Aorta (tissue), 4 donors: Measurements from ENCODE around the gene CD86. TPM values are rescaled to one million over a fixed set of nuclear protein-coding genes. Genes with fewer than 3 reads are reported as not detected.

Source experiments
- polyA plus RNA-seq, 2 donors: library from polyadenylated mRNA; stranded (reverse); fragments of 200-250 nt; gene quantifications; one replicate each; pipeline ENCODE4 v1.2.3, GENCODE V29; 2013
- total RNA-seq, 2 donors: library from RNA; stranded (reverse); fragmentation: NEBNext Ultra II Directional; extraction: Animal tissue kit (Norgen Biotek cat#: 25700); gene quantifications; one replicate each; pipeline ENCODE4 v1.2.1, GENCODE V29; 2021
- donor health status: healthy with polysubstance abuse.
- donor health status: Bipolar disorder and iron deficiency.
- donor health status: DM: no; HTN: no; CAD: no.
- donor health status: DM: yes; HTN: yes; CAD: no.

The CD86 gene
- total and polyA plus RNA-seq, 4 donors: 2.6 to 19.7 (median 9.1) TPM

Other genes with a start within 250 kb of the CD86 start
- gene IQCB1, start 220.3 kb upstream of the CD86 start, total RNA-seq: 10 to 100 TPM; 17.5 to 20.4 TPM
- gene IQCB1, start 220.3 kb upstream of the CD86 start, polyA plus RNA-seq: 10 to 100 TPM; 10.9 to 13.7 TPM
- 1 to 10 TPM; 4.3 to 6.0 TPM for gene EAF2, start 220.2 kb upstream of the CD86 start, total RNA-seq
- 1 to 10 TPM; 2.5 to 8.3 TPM for gene EAF2, start 220.2 kb upstream of the CD86 start, polyA plus RNA-seq
- gene SLC15A2, start 161.0 kb upstream of the CD86 start, total RNA-seq: 1 to 10 TPM; 1.4 to 5.5 TPM
- under 1 TPM; 0.25 to 0.26 TPM for gene SLC15A2, start 161.0 kb upstream of the CD86 start, polyA plus RNA-seq
- not detected for gene ILDR1, start 33.1 kb upstream of the CD86 start, total RNA-seq
- gene ILDR1, start 33.1 kb upstream of the CD86 start, polyA plus RNA-seq: under 1 TPM in 1 of 2 donors, not detected in 1; 0.28 TPM
- gene CASR, start 128.3 kb downstream of the CD86 start, total RNA-seq: not detected
- not detected for gene CASR, start 128.3 kb downstream of the CD86 start, polyA plus RNA-seq